ENCODE results near the gene PDZK1.
"Not testable (repeated sequence)": the region's sequence is repeated elsewhere in the genome, so short reads cannot be mapped to it uniquely, and the experiment has no call there.

- TF ChIP-seq CTCF (conservative IDR thresholded peaks at IDR 0.05); EZH2 (IDR thresholded peaks at IDR 0.05; ENCODE audit: low read depth): not testable (repeated sequence)
These were observed 21.1 kb downstream of the PDZK1 start for GRCh38 chr1:145686078-145686477.

Measured in PC-9 (cell line).